ENCODE results near the gene STAT1.

STAT1 gene

GRCh38 chr2:191030521-191031154 is 16.7 kb upstream of the STAT1 start:
- Histone ChIP-seq H3K36me3 (ENCODE audit: control insufficient read depth, insufficient read depth, low read length) (no peaks in the 10 kb centered on the region), H2BK5ac (ENCODE audit: low read length) (no peak overlapping the region), H3K27me3 (ENCODE audit: insufficient read depth, low read length, poor library complexity) (no peaks in the 10 kb centered on the region), H2BK15ac (replicated peaks; ENCODE audit: low read depth) (no peak overlapping the region), H2BK120ac (ENCODE audit: low read depth, low read length) (no peak overlapping the region), H3K4ac (ENCODE audit: low read depth, low read length) (no peak overlapping the region), H3K4me1 (ENCODE audit: control insufficient read depth, low read depth, low read length) (peaks cover 2% of the 10 kb centered on the region), H3K4me3 (ENCODE audit: low read length) (no peak overlapping the region), H3K9ac (ENCODE audit: low read length) (peak overlapping the region; percentile 12), H3K79me2 (ENCODE audit: control insufficient read depth, insufficient read depth, low read length) (no peaks in the 10 kb centered on the region), H2AK5ac (ENCODE audit: low read length) (no peak overlapping the region), H4K8ac (ENCODE audit: low read depth, low read length) (no peak overlapping the region), H3K56ac (ENCODE audit: low read length) (peak overlapping the region; percentile 51), H3K4me2 (ENCODE audit: low read length) (no peak overlapping the region), H3K23ac (ENCODE audit: low read length) (no peak overlapping the region), H4K5ac (ENCODE audit: low read length) (no peak overlapping the region), H3K27ac (ENCODE audit: low read depth, low read length) (no peak overlapping the region), H3K18ac (ENCODE audit: low read length) (no peak overlapping the region), H3K79me1 (ENCODE audit: low read length) (no peaks in the 10 kb centered on the region)
- no CpG with 5 or more reads among the region's 8 CpGs for WGBS (ENCODE audit: extremely low coverage, insufficient coverage, low lambda C conversion rate)
- DNase-seq, result peak; percentile 68

DNA sequence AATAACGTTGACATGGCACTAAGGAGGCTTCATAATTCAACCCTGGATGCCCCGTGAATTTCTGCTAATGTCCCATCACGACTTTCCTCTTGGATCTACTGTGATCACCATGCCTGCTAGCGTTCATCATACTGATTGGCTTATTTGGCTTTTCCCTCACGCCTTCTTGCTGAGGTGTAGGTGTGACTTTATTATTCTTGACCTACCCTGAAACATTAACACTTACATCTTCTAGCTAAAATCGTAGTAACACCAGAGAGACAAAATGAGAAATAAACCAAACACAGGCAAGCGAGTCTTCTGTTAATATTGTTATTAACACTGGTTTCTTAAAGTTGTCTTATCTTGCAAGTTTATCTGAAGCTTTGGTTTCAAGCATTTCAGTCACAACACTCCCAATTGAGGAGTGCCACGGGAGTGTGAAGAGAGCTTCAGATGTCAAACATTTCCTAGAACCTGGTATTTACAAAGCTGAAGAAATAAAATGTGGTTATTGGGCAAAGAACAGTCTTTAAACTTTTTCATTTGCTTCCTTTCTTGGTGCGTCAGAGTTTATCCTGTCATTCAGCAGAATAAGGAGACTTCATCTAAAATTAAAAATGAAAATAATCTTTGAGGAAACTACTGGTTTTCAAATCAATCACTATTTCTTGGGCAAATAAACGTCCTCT is 15.4 kb upstream of the STAT1 start:
- WGBS (ENCODE audit: extremely low coverage, insufficient coverage, low lambda C conversion rate), result 100% methylated on average over 1 of the region's 10 CpGs
- Histone ChIP-seq H3K9ac (ENCODE audit: low read length) (no peak overlapping the region), H3K4me2 (ENCODE audit: low read length) (no peak overlapping the region), H3K36me3 (ENCODE audit: control insufficient read depth, insufficient read depth, low read length) (no peaks in the 10 kb centered on the region), H3K27ac (ENCODE audit: low read depth, low read length) (no peak overlapping the region), H4K5ac (ENCODE audit: low read length) (no peak overlapping the region), H3K27me3 (ENCODE audit: insufficient read depth, low read length, poor library complexity) (no peaks in the 10 kb centered on the region), H3K23ac (ENCODE audit: low read length) (no peak overlapping the region), H2BK120ac (ENCODE audit: low read depth, low read length) (no peak overlapping the region), H3K4me1 (ENCODE audit: control insufficient read depth, low read depth, low read length) (peaks cover 2% of the 10 kb centered on the region), H3K4me3 (ENCODE audit: low read length) (no peak overlapping the region), H2BK15ac (replicated peaks; ENCODE audit: low read depth) (no peak overlapping the region), H3K18ac (ENCODE audit: low read length) (no peak overlapping the region), H3K79me1 (ENCODE audit: low read length) (no peaks in the 10 kb centered on the region), H4K8ac (ENCODE audit: low read depth, low read length) (no peak overlapping the region), H3K4ac (ENCODE audit: low read depth, low read length) (no peak overlapping the region), H3K79me2 (ENCODE audit: control insufficient read depth, insufficient read depth, low read length) (no peaks in the 10 kb centered on the region), H2AK5ac (ENCODE audit: low read length) (no peak overlapping the region), H3K56ac (ENCODE audit: low read length) (no peak overlapping the region), H2BK5ac (ENCODE audit: low read length) (no peak overlapping the region)
- no peak for DNase-seq

DNA sequence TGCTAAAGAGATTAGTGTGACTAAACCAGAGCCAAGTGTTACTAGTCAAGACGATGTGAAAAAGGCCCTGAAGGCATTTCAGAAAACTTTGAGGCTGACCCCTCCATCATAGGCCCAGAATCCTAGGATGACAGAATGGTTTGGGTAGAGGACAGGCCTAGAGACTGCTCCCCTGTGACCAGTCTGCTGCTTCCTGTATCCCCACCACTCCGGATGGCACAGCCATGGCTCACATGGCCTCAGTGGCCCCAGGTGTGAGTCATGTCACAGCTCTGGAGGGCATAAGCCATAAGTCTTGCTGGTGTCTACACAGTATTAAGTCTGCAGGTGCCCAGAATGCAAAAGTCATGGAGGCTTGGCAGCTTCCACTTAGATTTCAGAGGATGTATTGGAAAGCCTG is 12.4 kb upstream of the STAT1 start:
- no peak overlapping the region for H3K4me3 ChIP-seq (ENCODE audit: low read length)
- no peak overlapping the region for H2AK5ac ChIP-seq (ENCODE audit: low read length)
- no peak overlapping the region for H2BK15ac ChIP-seq (replicated peaks; ENCODE audit: low read depth)
- no peak overlapping the region for H3K56ac ChIP-seq (ENCODE audit: low read length)
- no peak overlapping the region for H3K9ac ChIP-seq (ENCODE audit: low read length)
- no peak overlapping the region for H3K27ac ChIP-seq (ENCODE audit: low read depth, low read length)
- H3K4me1 ChIP-seq (ENCODE audit: control insufficient read depth, low read depth, low read length), result peaks cover 2% of the 10 kb centered on the region
- H2BK120ac ChIP-seq (ENCODE audit: low read depth, low read length), result no peak overlapping the region
- no peak overlapping the region for H3K18ac ChIP-seq (ENCODE audit: low read length)
- no peak for DNase-seq
- no peaks in the 10 kb centered on the region for H3K36me3 ChIP-seq (ENCODE audit: control insufficient read depth, insufficient read depth, low read length)
- H3K4me2 ChIP-seq (ENCODE audit: low read length), result no peak overlapping the region
- no peak overlapping the region for H2BK5ac ChIP-seq (ENCODE audit: low read length)
- H3K4ac ChIP-seq (ENCODE audit: low read depth, low read length), result no peak overlapping the region
- H4K5ac ChIP-seq (ENCODE audit: low read length), result no peak overlapping the region
- H3K27me3 ChIP-seq (ENCODE audit: insufficient read depth, low read length, poor library complexity), result no peaks in the 10 kb centered on the region
- H3K79me2 ChIP-seq (ENCODE audit: control insufficient read depth, insufficient read depth, low read length), result no peaks in the 10 kb centered on the region
- no peaks in the 10 kb centered on the region for H3K79me1 ChIP-seq (ENCODE audit: low read length)
- no CpG with 5 or more reads among the region's 2 CpGs for WGBS (ENCODE audit: extremely low coverage, insufficient coverage, low lambda C conversion rate)
- no peak overlapping the region for H3K23ac ChIP-seq (ENCODE audit: low read length)
- no peak overlapping the region for H4K8ac ChIP-seq (ENCODE audit: low read depth, low read length)

- DNase-seq, result no peak
- Histone ChIP-seq H3K4ac (ENCODE audit: low read depth, low read length) (no peak overlapping the region), H3K27ac (ENCODE audit: low read depth, low read length) (no peak overlapping the region), H4K8ac (ENCODE audit: low read depth, low read length) (no peak overlapping the region), H3K4me1 (ENCODE audit: control insufficient read depth, low read depth, low read length) (no peaks in the 10 kb centered on the region), H4K5ac (ENCODE audit: low read length) (no peak overlapping the region), H3K27me3 (ENCODE audit: insufficient read depth, low read length, poor library complexity) (no peaks in the 10 kb centered on the region), H3K4me2 (ENCODE audit: low read length) (no peak overlapping the region), H3K23ac (ENCODE audit: low read length) (no peak overlapping the region), H3K9ac (ENCODE audit: low read length) (no peak overlapping the region), H3K18ac (ENCODE audit: low read length) (no peak overlapping the region), H2BK15ac (replicated peaks; ENCODE audit: low read depth) (no peak overlapping the region), H3K79me1 (ENCODE audit: low read length) (no peaks in the 10 kb centered on the region), H2AK5ac (ENCODE audit: low read length) (no peak overlapping the region), H3K4me3 (ENCODE audit: low read length) (no peak overlapping the region), H3K79me2 (ENCODE audit: control insufficient read depth, insufficient read depth, low read length) (no peaks in the 10 kb centered on the region), H2BK120ac (ENCODE audit: low read depth, low read length) (no peak overlapping the region), H2BK5ac (ENCODE audit: low read length) (no peak overlapping the region), H3K56ac (ENCODE audit: low read length) (no peak overlapping the region), H3K36me3 (ENCODE audit: control insufficient read depth, insufficient read depth, low read length) (no peaks in the 10 kb centered on the region)
- no CpG with 5 or more reads among the region's 1 CpG for WGBS (ENCODE audit: extremely low coverage, insufficient coverage, low lambda C conversion rate)
Observed at GRCh38 chr2:191025135-191025534, 11.2 kb upstream of the STAT1 start.

- H3K9ac ChIP-seq (ENCODE audit: low read length), result no peak overlapping the region
- no peaks in the 10 kb centered on the region for H3K27me3 ChIP-seq (ENCODE audit: insufficient read depth, low read length, poor library complexity)
- no peak overlapping the region for H3K56ac ChIP-seq (ENCODE audit: low read length)
- no peak overlapping the region for H4K8ac ChIP-seq (ENCODE audit: low read depth, low read length)
- H2BK120ac ChIP-seq (ENCODE audit: low read depth, low read length), result no peak overlapping the region
- no peak overlapping the region for H3K4me3 ChIP-seq (ENCODE audit: low read length)
- no peak overlapping the region for H3K23ac ChIP-seq (ENCODE audit: low read length)
- no peak overlapping the region for H2BK15ac ChIP-seq (replicated peaks; ENCODE audit: low read depth)
- no peak overlapping the region for H3K4me2 ChIP-seq (ENCODE audit: low read length)
- H3K18ac ChIP-seq (ENCODE audit: low read length), result no peak overlapping the region
- H2BK5ac ChIP-seq (ENCODE audit: low read length), result no peak overlapping the region
- H3K36me3 ChIP-seq (ENCODE audit: control insufficient read depth, insufficient read depth, low read length), result no peaks in the 10 kb centered on the region
- no CpG with 5 or more reads among the region's 7 CpGs for WGBS (ENCODE audit: extremely low coverage, insufficient coverage, low lambda C conversion rate)
- no peaks in the 10 kb centered on the region for H3K79me2 ChIP-seq (ENCODE audit: control insufficient read depth, insufficient read depth, low read length)
- H4K5ac ChIP-seq (ENCODE audit: low read length), result no peak overlapping the region
- H3K27ac ChIP-seq (ENCODE audit: low read depth, low read length), result no peak overlapping the region
- no peak overlapping the region for H2AK5ac ChIP-seq (ENCODE audit: low read length)
- no peak for DNase-seq
- H3K79me1 ChIP-seq (ENCODE audit: low read length), result no peaks in the 10 kb centered on the region
- no peak overlapping the region for H3K4ac ChIP-seq (ENCODE audit: low read depth, low read length)
- no peaks in the 10 kb centered on the region for H3K4me1 ChIP-seq (ENCODE audit: control insufficient read depth, low read depth, low read length)
Observed at GRCh38 chr2:191023235-191023679, 9.3 kb upstream of the STAT1 start.
